Transverse colon (tissue), 4 donors: ENCODE data around the gene RHOJ.

ENCODE experiments used
- CTCF ChIP-seq, 5 experiments: fragments of 200-600 bp in 3 of 5; fragments of 450-650 bp in 2 of 5; sonication (generic) in 3 of 5; IDR thresholded peaks; 1 replicate in 2 of 5; 2 replicates in 3 of 5; pipeline ENCODE4 v1.5.1; 2016 to 2017; ENCODE audit warnings: antibody characterized with exemption in 5 of 5, inconsistent platforms in 3 of 5, mild to moderate bottlenecking in 2 of 5, moderate library complexity in 1 of 5
- EP300 ChIP-seq: sonication (generic); formaldehyde crosslinking; IDR thresholded peaks from one replicate; pipeline ENCODE4 v1.6.1; 2017; ENCODE audit warnings: antibody characterized with exemption, low read depth
- POLR2A ChIP-seq: fragments of 450-650 bp; IDR thresholded peaks from one replicate; pipeline ENCODE4 v1.6.1; 2016; ENCODE audit warnings: antibody characterized with exemption, mild to moderate bottlenecking, moderate library complexity
- POLR2AphosphoS5 ChIP-seq, 3 donors: sonication (generic); formaldehyde crosslinking; IDR thresholded peaks; one replicate each; pipeline ENCODE4 v1.6.1; 2016; ENCODE audit warnings: antibody characterized with exemption in 3 of 3

GRCh38 chr14:63191211-63191610 is 13.0 kb upstream of the RHOJ start:
- no peak for TF ChIP-seq CTCF (IDR thresholded peaks at IDR 0.05)
- TF ChIP-seq POLR2A = no peak
- TF ChIP-seq EP300 = no peak
- TF ChIP-seq POLR2AphosphoS5 (IDR thresholded peaks at IDR 0.05) = no peak
